HG02870 (cell line): ENCODE data around the gene GALNT7.

ENCODE experiments used
- ATAC-seq: cut with Tn5 transposase; IDR thresholded peaks from one replicate; pipeline ENCODE4 v1.9.1; 2021; ENCODE audit warnings: mild to moderate bottlenecking, moderate library complexity; ENCODE audit not compliant: unreplicated experiment

The GALNT7 gene

GRCh38 chr4:173288698-173289352, 120.2 kb downstream of the GALNT7 start:
- peak; percentile 52 for ATAC-seq

GRCh38 chr4:173289353-173289727, 120.7 kb downstream of the GALNT7 start:
- peak; percentile 2 for ATAC-seq

GRCh38 chr4:173291899-173292298, 123.3 kb downstream of the GALNT7 start:
- no peak for ATAC-seq

- ATAC-seq, result no peak
Observed at GRCh38 chr4:173293663-173294062, 125.1 kb downstream of the GALNT7 start.

GRCh38 chr4:173294444-173294843, 125.8 kb downstream of the GALNT7 start:
- no peak for ATAC-seq

DNA sequence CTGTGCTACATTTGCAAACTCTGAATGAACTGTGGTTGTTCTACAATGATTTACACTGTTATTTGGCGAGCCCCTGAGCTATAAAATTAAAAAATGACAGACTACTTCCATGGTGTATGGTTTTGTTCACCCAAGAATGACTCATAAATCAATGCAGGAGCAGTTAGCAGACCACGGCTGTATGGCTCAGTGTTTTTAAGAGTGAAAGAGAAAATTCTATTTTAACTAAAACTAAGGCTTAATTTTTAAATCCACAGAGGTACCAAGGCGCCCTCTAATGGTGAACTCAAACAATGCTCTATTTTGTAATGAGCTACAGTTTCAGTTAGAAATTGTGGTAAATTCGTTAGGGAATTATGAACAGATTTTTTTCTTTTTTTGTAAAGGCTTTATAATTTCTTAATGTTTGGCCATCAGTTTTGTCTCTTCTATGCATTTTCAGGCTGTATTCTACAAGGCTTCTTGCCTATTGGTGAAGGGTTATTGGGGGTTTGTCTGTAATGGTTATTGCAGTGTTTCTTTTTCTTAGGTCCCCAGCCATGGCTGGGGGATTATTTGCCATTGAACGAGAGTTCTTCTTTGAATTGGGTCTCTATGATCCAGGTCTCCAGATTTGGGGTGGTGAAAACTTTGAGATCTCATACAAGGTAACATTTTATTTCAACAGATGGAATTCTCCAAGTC, 133.0 kb downstream of the GALNT7 start:
- no peak for ATAC-seq

- ATAC-seq, result no peak
Observed at GRCh38 chr4:173307778-173308177, 139.2 kb downstream of the GALNT7 start.

DNA sequence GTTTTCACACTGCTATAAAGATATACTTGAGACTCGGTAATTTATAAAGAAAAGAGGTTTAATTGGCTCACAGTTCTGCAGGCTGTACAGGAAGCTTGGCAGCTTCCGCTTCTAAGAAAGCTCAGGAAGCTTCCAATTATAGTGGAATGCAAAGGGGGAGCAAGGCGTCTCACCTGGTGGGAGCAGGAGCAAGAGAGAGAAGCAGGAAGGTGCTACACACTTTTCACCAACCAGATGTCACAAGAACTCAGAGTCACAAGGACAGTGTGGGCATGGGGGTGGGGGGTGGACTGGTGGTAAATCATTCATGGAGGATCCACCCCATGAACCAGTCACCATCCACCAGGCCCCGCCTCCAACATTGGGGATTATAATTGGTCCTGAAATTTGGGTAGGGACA, 142.8 kb downstream of the GALNT7 start:
- ATAC-seq, result no peak

- ATAC-seq, result no peak
Observed at GRCh38 chr4:173314715-173315114, 146.1 kb downstream of the GALNT7 start.

DNA sequence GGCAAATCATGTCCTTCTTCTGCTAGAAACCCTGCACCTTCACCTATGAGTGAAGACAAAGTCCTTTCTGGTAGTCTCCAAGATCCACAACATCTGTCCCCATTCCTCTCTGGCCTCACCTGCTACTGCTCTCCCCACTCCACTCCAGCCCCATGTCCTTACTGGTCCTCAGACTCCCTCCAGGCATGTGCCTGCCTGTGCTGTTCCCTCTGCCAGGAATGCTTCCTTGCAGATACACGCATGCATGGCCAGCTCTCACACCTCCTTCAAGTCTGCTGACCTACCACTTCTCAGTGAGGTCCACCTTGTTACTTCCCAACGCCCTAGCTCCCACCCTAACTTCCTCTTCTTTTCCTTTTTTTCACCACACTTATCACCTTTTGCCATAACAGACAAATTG, 147.4 kb downstream of the GALNT7 start:
- no peak for ATAC-seq

- peak; percentile 37 for ATAC-seq
Observed at GRCh38 chr4:173317004-173317403, 148.4 kb downstream of the GALNT7 start.

DNA sequence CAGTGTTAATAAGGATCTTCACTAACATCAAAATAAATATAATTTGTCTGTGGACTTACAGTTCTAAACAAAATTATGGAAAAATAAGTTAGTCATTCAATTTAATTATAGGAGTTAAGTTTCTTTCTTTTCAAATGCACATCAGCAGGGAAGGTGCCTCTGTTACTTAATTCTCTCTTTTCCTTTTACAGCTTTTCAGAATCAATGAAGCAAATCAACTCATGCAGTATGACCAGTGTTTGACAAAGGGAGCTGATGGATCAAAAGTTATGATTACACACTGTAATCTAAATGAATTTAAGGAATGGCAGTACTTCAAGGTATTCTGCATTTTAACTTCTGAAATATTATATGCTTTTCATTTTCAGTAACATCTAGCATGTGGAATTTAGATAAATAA, 149.6 kb downstream of the GALNT7 start:
- no peak for ATAC-seq

- peak; percentile 49 for ATAC-seq
Observed at GRCh38 chr4:173318648-173319211, 150.1 kb downstream of the GALNT7 start.

GRCh38 chr4:173319696-173320095, 151.1 kb downstream of the GALNT7 start:
- no peak for ATAC-seq

DNA sequence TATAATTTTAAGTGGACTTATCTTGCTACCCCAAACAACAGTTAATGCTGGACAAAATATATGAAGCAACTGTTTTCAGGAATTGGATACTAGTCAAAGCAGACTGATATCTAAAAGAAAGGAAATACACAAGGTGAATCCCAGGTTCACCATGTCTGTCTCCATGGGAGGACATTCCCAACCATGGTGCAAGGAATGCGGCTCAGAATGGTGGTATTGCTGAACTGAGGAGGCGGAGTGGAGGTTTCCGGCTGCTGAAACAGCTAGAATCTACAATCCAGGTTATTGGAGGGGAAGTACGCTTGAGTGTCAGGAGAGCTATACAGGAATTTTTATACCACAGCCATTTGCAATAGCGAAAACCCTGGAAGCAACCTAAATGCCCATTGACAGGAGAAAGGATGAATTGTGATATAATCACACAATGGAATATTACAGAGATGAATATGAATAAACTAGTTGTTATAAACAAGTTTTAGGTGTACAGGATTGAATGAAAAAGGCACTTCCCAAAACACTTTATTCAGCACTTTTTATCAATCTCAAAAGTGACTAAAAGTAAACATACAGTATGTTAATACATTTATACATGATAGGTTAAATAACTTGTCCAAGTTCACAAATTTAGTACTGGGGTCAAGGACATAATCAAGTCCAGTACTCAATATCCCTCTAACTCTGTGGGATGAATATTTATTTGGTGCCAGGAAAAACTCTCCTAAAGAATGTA, 156.6 kb downstream of the GALNT7 start:
- ATAC-seq, result no peak

GRCh38 chr4:173328236-173328901, 159.8 kb downstream of the GALNT7 start:
- ATAC-seq, result no peak

DNA sequence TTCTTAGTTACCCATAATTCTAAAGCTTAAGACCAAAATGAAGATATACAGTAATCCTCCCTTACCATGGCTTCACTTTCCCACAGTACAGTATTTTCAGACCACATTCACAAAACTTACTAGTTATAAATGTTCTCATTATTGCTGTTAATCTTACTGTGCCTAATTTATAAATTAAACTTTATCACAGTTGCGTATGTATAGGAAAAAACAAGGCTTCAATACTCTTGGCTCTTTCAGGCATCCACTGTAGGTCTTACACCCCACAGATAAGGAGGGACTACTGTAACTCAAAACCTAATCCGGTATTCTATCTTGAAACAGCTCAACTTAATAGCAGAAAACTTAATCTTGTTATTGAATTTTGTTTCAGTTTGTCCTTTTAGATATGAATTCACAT, 162.0 kb downstream of the GALNT7 start:
- no peak for ATAC-seq

GRCh38 chr4:173332021-173332487, 163.4 kb downstream of the GALNT7 start:
- ATAC-seq, result no peak

DNA sequence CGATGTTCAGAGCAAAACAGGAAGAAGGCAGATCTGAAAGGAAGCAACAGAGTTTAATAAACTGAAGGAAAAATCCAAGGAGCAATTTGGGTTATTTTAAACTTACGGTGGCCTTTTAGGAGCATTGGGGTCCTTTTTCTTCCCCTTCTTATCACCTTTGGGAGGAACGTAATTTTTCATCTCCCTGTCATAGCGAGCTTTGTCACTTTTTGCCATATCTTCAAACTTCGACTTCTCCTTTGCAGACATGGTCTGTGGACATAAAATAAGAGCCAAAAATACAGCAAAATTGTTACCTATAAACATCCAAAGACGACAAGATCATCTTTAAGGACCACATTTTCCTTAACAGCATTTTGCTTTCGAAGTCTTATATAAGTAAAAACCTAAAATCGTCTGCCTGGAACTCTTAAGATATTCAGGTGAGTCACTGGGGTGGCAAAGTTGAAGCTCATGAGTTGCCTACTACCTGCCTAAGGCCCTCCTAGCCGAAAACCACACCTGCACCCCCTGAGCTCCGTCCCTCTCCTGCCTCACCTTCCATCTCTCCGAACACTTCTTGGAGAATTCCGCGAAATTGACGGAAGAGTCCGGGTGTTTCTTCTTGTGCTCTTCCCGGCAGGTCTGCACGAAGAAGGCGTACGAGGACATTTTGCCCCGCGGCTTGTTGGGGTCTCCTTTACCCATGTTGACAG, 164.5 kb downstream of the GALNT7 start:
- no peak for ATAC-seq

GRCh38 chr4:173333658-173334084, 165.1 kb downstream of the GALNT7 start:
- peak; percentile 0 for ATAC-seq
